NCI-H1694 treated with DMSO at 0.1 percent for 48 hours (cell line): ENCODE results near the gene PDE6A.

Experiments used
- DNase-seq: peaks from one replicate; lab custom pipeline; 2025; lab: John Stamatoyannopoulos, UW

PDE6A gene

GRCh38 chr5:149930749-149931574, 13.6 kb downstream of the PDE6A start:
- DNase-seq: no peak

GRCh38 chr5:149930043-149930748, 14.4 kb downstream of the PDE6A start:
- DNase-seq: no peak

- DNase-seq: peak; percentile 17
Observed at GRCh38 chr5:149924486-149924885, 20.1 kb downstream of the PDE6A start.

- DNase-seq: no peak
Observed at GRCh38 chr5:149922950-149923349, 21.6 kb downstream of the PDE6A start.

- no peak for DNase-seq
Observed at GRCh38 chr5:149921597-149921996, 23.0 kb downstream of the PDE6A start.

- no peak for DNase-seq
Observed at GRCh38 chr5:149917073-149917676, 27.4 kb downstream of the PDE6A start.

- no peak for DNase-seq
Observed at GRCh38 chr5:149916334-149917072, 28.1 kb downstream of the PDE6A start.

GRCh38 chr5:149915392-149916260, 29.0 kb downstream of the PDE6A start:
- no peak for DNase-seq

- no peak for DNase-seq
Observed at GRCh38 chr5:149913436-149914419, 30.9 kb downstream of the PDE6A start.

- DNase-seq: no peak
Observed at GRCh38 chr5:149912226-149912871, 32.2 kb downstream of the PDE6A start.

- DNase-seq: no peak
Observed at GRCh38 chr5:149911031-149911430, 33.6 kb downstream of the PDE6A start.

GRCh38 chr5:149907828-149908227, 36.8 kb downstream of the PDE6A start:
- no peak for DNase-seq

GRCh38 chr5:149904977-149905376, 39.6 kb downstream of the PDE6A start:
- DNase-seq: no peak

GRCh38 chr5:149904293-149904886, 40.2 kb downstream of the PDE6A start:
- DNase-seq: no peak

- DNase-seq: no peak
Observed at GRCh38 chr5:149903404-149903803, 41.2 kb downstream of the PDE6A start.

GRCh38 chr5:149902177-149902576, 42.4 kb downstream of the PDE6A start:
- no peak for DNase-seq

- no peak for DNase-seq
Observed at GRCh38 chr5:149901511-149901910, 43.1 kb downstream of the PDE6A start.

- DNase-seq: no peak
Observed at GRCh38 chr5:149900390-149900789, 44.2 kb downstream of the PDE6A start.

GRCh38 chr5:149898811-149899210, 45.8 kb downstream of the PDE6A start:
- DNase-seq: no peak
